CD4-positive, alpha-beta T cell treated with Interleukin-4 for 4 hours (primary cell): ENCODE measurements around the gene SUFU.
"Not testable (repeated sequence)": the region's sequence is repeated elsewhere in the genome, so short reads cannot be mapped to it uniquely, and the experiment has no call there.

Source experiments
- DNase-seq: peaks from one replicate; pipeline ENCODE4 v3.0.0-alpha.2; 2020

The SUFU gene

GRCh38 chr10:102503264-102504178 lies at the start of gene SUFU:
TSS of gene SUFU (plus strand) at chr10:102503972. CDS start at chr10:102504153, 181 bp downstream.
- DNase-seq: peak; percentile 99

- not testable (repeated sequence) for DNase-seq
These were observed 48.9 kb upstream of the SUFU start for GRCh38 chr10:102454662-102455487.

GRCh38 chr10:102455893-102456471 lies 47.8 kb upstream of the SUFU start:
- DNase-seq: no peak

- DNase-seq: no peak
These were observed 46.1 kb upstream of the SUFU start for GRCh38 chr10:102457591-102458150.

GRCh38 chr10:102458656-102459055 lies 45.1 kb upstream of the SUFU start:
- no peak for DNase-seq

GRCh38 chr10:102460836-102461186 lies 43.0 kb upstream of the SUFU start:
- DNase-seq: no peak

GRCh38 chr10:102461187-102462054 lies 42.4 kb upstream of the SUFU start:
- DNase-seq: peak; percentile 90

GRCh38 chr10:102462512-102463054 lies 41.2 kb upstream of the SUFU start:
- DNase-seq: no peak

GRCh38 chr10:102463983-102464382 lies 39.8 kb upstream of the SUFU start:
- DNase-seq: no peak

GRCh38 chr10:102465466-102465865 lies 38.3 kb upstream of the SUFU start:
- no peak for DNase-seq

GRCh38 chr10:102467318-102467717 lies 36.5 kb upstream of the SUFU start:
- DNase-seq: no peak

- DNase-seq: no peak
These were observed 35.8 kb upstream of the SUFU start for GRCh38 chr10:102467971-102468438.

- no peak for DNase-seq
These were observed 35.1 kb upstream of the SUFU start for GRCh38 chr10:102468683-102469082.

GRCh38 chr10:102470579-102471546 lies 32.9 kb upstream of the SUFU start:
- DNase-seq: no peak

- no peak for DNase-seq
These were observed 30.1 kb upstream of the SUFU start for GRCh38 chr10:102473445-102474331.

GRCh38 chr10:102475451-102476040 lies 28.2 kb upstream of the SUFU start:
- DNase-seq: no peak

GRCh38 chr10:102476466-102477141 lies 27.2 kb upstream of the SUFU start:
- DNase-seq: no peak

GRCh38 chr10:102479651-102480050 lies 24.1 kb upstream of the SUFU start:
- no peak for DNase-seq
